ENCODE measurements around the gene NDUFA11.

Gene NDUFA11

GRCh38 chr19:5932146-5932545, 28.6 kb upstream of the NDUFA11 start:
- DNase-seq: no peak

- DNase-seq: no peak
Measured at GRCh38 chr19:5931251-5931650, 27.7 kb upstream of the NDUFA11 start.

GRCh38 chr19:5929625-5930024, 26.0 kb upstream of the NDUFA11 start:
- no peak for DNase-seq

- no peak for DNase-seq
Measured at GRCh38 chr19:5929179-5929578, 25.6 kb upstream of the NDUFA11 start.

- no peak for DNase-seq
Measured at GRCh38 chr19:5927441-5927821, 23.8 kb upstream of the NDUFA11 start.

GRCh38 chr19:5926641-5927440, 23.3 kb upstream of the NDUFA11 start:
- DNase-seq: no peak

GRCh38 chr19:5925830-5926427, 22.3 kb upstream of the NDUFA11 start:
- no peak for DNase-seq

- DNase-seq: no peak
Measured at GRCh38 chr19:5923356-5923755, 19.8 kb upstream of the NDUFA11 start.

- no peak for DNase-seq
Measured at GRCh38 chr19:5922161-5922545, 18.6 kb upstream of the NDUFA11 start.

GRCh38 chr19:5921516-5922160, 18.0 kb upstream of the NDUFA11 start:
- no peak for DNase-seq

GRCh38 chr19:5918463-5919079, 15.0 kb upstream of the NDUFA11 start:
- DNase-seq: no peak

GRCh38 chr19:5917431-5918107, 14.0 kb upstream of the NDUFA11 start:
- no peak for DNase-seq

- no peak for DNase-seq
Measured at GRCh38 chr19:5916181-5916708, 12.7 kb upstream of the NDUFA11 start.

- no peak for DNase-seq
Measured at GRCh38 chr19:5915782-5916165, 12.2 kb upstream of the NDUFA11 start.

GRCh38 chr19:5914946-5915781, 11.6 kb upstream of the NDUFA11 start:
- no peak for DNase-seq

- DNase-seq: no peak
Measured at GRCh38 chr19:5914358-5914774, 10.8 kb upstream of the NDUFA11 start.

- DNase-seq: no peak
Measured at GRCh38 chr19:5913739-5914357, 10.3 kb upstream of the NDUFA11 start, which contains the start of gene CAPS. Gene CAPS, plus strand, starts transcription at chr19:5914254. Its CDS starts 153 bp downstream, at chr19:5914407.

GRCh38 chr19:5911366-5911765, 7.8 kb upstream of the NDUFA11 start:
- no peak for DNase-seq

- no peak for DNase-seq
Measured at GRCh38 chr19:5910638-5910907, 7.0 kb upstream of the NDUFA11 start.

- no peak for DNase-seq
Measured at GRCh38 chr19:5908773-5909442, 5.3 kb upstream of the NDUFA11 start.

GRCh38 chr19:5907241-5907640, 3.7 kb upstream of the NDUFA11 start:
- no peak for DNase-seq

Data from NCI-H1436 treated with DMSO at 0.1 percent for 48 hours (cell line).